ENCODE data around the gene HSPB6. TPM values are rescaled to one million over a fixed set of nuclear protein-coding genes. Genes with fewer than 3 reads are reported as not detected.

The HSPB6 gene
- total and polyA plus RNA-seq, 2 of the 8 experiments (the other 6 are each of a cell fraction or from before 2014, with no cell fraction given), result 0.91 TPM; not detected in 1

GRCh38 chr19:35784503-35785338 lies 27.9 kb upstream of the HSPB6 start (continued):
- TF ChIP-seq E2F6 (IDR thresholded peaks at IDR 0.05) (peak; percentile 76), POU5F1 (IDR thresholded peaks at IDR 0.05; ENCODE audit: low read depth, low read length) (no peak), EZH2 (IDR thresholded peaks at IDR 0.05; ENCODE audit: low read depth, low read length, severe bottlenecking) (peak; percentile 23), RAD21 (IDR thresholded peaks at IDR 0.05 in 1 of 2, conservative IDR thresholded peaks at IDR 0.05 in 1 of 2; ENCODE audit: low read depth in 2 of 2, low read length in 2 of 2) (peak in 1 of 2 experiments; percentile 10; a peak in 1 of 4 replicates), HDAC2 (IDR thresholded peaks at IDR 0.05; ENCODE audit: borderline replicate concordance in 1 of 2, low read depth in 2 of 2, low read length in 2 of 2) (no peak), ATF3 (IDR thresholded peaks at IDR 0.05; ENCODE audit: insufficient read depth, low read depth, low read length) (no peak), NANOG (IDR thresholded peaks at IDR 0.05; ENCODE audit: insufficient read depth, low read depth, low read length, poor library complexity, severe bottlenecking) (no peak), RFX5 (IDR thresholded peaks at IDR 0.05; ENCODE audit: borderline replicate concordance, low read depth, low read length) (no peak), EGR1 (IDR thresholded peaks at IDR 0.05; ENCODE audit: borderline replicate concordance, low read depth, low read length) (no peak), ZNF274 (IDR thresholded peaks at IDR 0.05; ENCODE audit: borderline replicate concordance, extremely low read depth, low read length) (no peak), GTF2F1 (IDR thresholded peaks at IDR 0.05; ENCODE audit: borderline replicate concordance, low read depth, low read length) (no peak), TBP (IDR thresholded peaks at IDR 0.05; ENCODE audit: low read depth, low read length) (no peak), SAP30 (IDR thresholded peaks at IDR 0.05; ENCODE audit: insufficient read depth, insufficient replicate concordance, low read length) (no peak), USF2 (IDR thresholded peaks at IDR 0.05; ENCODE audit: low read length) (no peak), TEAD4 (IDR thresholded peaks at IDR 0.05; ENCODE audit: low read depth, low read length) (no peak), EP300 (IDR thresholded peaks at IDR 0.05; ENCODE audit: borderline replicate concordance in 1 of 2, low read depth in 2 of 2, low read length in 2 of 2) (no peak), CTBP2 (IDR thresholded peaks at IDR 0.05; ENCODE audit: borderline replicate concordance, insufficient read depth, insufficient read length, low read length) (no peak), JUND (IDR thresholded peaks at IDR 0.05; ENCODE audit: low read length) (no peak), TAF1 (IDR thresholded peaks at IDR 0.05; ENCODE audit: low read depth, low read length) (0 out of 2 replicates have a peak, but pooled peaks have one; percentile 29)

Data from H1 (cell line).